RKO (cell line): Measurements from ENCODE around the gene SMG1.
"Not testable (repeated sequence)": the region's sequence is repeated elsewhere in the genome, so short reads cannot be mapped to it uniquely, and the experiment has no call there.

Source experiments
- DNase-seq: peaks from one replicate; pipeline ENCODE4 v3.0.0-alpha.2; 2016; ENCODE audit warnings: low spot score

The SMG1 gene

GRCh38 chr16:18797746-18798145 is 128.5 kb downstream of the SMG1 start:
- no peak for DNase-seq

DNA sequence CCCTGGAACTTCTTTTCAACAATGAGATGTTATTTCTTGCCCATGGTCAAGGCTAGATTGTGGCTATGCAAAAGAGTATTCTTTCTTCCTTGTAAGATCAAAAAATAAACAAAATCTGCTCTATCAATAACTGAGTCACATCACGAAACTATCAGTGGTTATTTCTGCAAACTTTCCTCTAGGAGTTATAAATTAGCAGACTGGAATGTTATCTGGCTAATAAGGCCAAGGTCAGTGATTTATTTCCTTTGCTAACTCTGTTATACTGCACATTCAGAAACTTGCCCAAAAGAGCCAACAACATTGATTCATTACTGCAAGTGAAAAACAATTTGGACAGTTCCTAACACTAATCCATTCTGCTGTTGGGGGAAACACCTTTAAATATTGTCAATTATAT is 129.8 kb downstream of the SMG1 start:
- DNase-seq, result no peak

DNA sequence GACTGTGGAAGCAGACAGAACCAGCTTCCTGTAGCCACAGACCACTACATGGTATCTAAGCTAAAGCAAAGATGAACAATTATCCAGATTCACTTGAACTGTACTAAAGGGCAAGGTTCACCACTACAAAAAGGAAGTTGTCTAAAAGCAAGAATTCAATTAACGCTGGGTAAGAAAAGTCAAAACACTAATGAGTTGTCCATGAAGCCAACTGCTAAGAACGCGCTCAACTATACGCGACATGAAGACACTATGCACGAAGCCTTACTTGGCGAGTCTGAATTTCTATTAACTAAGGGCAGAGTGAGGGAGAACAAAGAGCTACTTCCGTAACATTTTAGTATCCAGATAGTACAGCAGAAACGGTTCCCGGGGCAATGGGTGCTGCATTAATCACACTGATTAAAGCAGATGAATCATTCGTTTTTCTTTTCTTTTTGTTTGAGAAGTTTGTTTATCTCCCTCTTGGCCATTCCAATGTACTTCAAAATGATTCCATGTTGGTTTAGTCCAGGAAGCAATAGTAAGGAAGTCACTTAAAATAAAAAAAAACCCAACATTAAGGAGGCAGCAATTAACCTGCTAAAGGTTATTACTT is 133.3 kb downstream of the SMG1 start:
- peak; percentile 33 for DNase-seq

DNA sequence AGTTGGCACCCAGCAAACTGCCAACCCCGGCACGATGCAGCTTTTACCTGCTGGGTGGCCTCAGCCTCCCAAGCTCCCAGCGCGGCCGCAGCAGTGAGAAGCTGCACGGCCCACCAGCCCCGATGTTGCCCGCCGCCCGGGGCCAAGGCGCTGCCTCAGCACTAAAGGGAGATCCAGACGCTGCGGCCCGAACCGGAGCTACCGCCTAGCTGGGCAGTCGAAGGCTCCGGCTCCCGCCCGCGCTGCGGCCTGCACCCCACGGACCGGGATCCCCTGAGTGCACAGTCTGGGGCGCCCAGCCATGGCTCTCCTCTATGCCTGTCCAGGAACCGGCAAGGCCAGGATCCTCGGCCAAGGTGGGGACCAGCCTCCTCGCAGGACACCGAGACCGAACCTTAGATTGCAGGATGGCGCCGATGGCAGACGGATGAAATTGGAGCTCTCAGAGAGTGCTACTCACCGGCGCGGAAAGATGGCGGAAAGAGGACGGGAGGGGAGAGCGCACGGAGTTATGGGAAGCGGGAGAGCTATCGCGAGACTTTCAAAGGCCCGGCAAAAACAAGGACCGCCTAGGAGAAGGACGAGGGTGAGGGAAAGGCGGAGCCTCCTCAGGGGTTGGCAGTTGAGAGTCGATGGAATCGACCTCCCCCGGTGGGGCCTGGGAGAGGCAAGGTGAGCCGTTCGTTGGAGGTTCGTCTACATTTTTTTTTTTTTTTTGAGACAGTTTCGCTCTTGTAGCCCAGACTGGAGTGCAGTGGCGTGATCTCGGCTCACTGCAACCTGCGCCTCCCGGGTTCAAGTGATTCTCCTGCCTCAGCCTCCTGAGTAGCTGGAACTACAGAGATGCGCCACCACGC is 136.1 kb downstream of the SMG1 start, which contains the start of gene RPS15A:
RPS15A (minus strand) TSS at position 485 of the 857 bp plus-strand sequence. CDS start 1,221 bp downstream, outside the sequence.
- peak; percentile 96 for DNase-seq

DNA sequence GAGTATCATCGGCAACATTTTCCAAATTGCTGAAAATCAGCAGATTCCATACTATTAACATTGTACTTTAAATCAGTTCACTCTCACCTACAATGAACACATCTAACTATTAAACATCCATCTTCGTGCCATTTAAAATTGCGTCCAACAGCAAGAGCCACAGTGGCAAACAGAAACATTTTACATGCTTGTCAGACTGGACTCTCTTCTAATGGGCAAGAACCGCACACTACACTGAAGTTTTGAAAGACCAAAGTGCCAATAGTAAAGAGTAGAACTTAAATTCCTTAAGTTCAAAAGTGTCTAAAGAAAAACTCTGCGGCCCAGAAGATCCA is 136.7 kb downstream of the SMG1 start:
- DNase-seq, result no peak

DNA sequence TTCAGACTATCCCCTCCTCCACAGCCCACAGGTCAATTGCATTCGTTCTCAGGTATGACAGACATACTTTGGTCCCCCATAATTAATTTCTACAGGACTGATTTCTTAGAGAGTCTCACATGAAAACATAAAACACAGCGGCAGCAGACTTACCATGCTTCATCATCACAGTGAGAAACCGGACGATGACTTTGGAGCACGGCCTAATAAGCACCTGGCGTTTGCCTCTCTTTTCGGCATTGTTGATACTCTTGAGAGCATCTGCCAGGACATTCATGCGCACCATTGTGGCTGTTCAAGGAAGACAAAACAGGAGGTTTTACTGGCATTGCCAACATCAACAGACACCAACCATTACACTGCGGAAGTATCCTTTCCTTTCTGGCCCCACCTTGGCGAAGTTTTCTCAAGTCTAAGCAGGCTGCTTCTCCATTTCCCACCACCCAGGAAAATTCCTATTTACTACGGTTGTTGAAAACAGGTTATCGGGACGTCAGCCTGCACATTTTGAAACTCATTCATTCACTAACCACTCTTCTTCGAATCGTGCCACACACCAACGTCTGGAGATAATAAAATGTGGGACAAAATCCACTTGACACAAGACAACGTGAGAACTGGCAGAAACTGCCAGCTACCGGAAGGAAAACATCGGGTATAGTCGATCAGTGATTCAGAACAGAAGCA is 137.2 kb downstream of the SMG1 start:
- DNase-seq, result peak; percentile 23

DNA sequence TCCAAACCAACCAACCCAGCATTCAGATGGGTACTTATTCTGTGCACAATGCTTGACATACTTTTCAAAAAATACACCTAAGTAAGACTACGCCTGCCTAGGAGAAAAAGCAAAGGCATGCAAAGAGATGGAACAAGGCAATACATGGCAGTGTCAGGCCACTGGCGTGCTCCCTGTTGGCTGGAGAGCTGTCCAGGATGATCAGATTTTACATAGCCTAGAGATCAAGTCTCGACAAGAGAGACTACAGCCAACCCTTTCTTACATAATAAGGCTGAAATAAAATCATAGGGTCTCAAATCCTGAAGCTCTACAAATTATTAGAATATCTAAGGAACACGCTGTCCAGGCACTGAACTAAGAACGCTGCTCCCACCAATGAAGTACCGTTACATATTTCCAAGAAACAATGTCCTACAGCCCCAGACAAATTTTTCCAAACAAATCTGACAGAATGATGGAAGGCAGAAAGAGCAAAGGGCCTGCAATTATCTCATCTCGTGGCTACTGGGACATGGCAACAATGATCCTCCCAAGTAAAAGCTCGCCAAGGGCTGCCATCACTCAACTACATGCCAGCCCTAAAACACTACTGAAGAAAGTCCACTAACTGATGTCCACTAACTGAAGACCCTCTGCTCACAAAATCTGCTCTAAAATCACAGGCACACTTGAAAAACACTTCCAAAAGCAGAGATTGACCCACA is 141.1 kb downstream of the SMG1 start:
- DNase-seq, result no peak

DNA sequence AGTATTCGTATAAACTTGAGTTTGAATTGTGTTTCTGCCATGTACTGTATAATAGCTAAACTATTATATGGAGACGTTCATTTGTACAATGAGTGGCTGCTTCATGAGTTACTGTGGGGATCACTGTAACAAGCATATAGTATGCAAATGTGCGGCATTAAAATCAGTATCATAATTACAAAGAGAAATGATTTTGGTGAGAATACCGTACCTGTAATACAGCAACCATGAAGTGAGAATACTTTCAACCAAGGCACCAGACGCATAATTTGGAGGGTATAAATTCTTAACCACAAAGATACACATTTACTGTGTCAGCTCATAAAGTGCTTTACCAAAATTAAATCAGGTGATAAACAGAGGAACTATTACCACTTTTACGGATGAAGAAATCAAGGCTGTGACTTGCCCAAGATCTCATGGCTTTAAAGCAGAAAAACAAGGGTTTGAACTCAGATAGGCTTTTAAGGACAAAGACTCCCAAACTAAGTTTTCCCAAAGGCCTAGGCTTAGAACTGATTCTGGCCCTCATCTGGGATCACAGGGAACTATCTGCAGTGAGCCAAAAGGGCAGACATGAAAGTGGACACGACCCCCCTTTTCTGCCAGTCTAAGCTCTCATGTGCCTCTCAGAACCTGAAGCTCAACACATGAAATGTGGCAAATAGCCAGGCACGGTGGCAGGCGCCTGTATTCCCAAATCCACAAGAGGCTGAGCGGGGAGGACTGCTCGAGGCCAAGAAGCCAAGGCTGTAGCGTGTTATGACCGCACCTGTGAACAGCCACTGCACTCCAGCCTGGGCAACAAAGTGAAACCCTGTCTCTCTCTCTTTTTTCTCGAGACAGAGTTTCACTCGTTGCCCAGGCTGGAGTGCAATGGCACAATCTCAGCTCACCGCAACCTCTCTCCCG is 142.5 kb downstream of the SMG1 start:
- no peak for DNase-seq

DNA sequence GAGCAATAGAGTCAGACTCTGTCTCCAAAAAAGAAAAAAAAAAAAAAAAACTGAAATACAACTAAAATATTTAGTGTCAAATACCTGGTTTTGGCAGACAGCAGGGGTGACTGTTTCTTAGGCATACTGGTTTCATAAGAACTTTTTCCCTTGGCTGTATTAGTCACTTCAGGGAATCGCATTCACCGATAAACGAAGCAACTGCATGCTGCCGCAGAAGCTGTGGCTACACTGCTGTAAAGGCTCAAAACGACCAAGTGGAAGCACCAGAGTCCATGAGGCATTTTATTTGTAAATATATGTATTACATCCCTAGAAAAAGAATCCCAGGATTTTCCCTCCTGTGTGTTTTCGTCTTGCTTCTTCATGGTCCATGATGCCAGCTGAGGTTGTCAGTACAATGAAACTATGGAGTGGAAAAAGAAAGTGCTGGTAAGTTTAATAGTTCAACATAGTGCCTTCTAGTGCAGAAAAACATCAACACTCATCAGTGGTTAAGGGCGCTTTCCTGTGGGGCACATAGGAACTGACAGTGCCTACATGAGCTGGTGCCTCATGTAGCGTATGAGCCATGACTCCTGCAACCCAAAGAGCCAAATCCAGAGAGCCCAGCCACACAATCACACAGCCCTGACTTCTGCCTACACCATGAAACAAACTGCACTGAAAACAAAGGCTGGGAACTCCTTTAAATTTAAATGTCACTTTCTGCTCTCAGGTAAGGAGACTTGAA is 143.3 kb downstream of the SMG1 start:
- DNase-seq, result no peak

GRCh38 chr16:18781232-18781631 is 145.0 kb downstream of the SMG1 start:
- DNase-seq, result not testable (repeated sequence)

GRCh38 chr16:18780460-18781026 is 145.7 kb downstream of the SMG1 start:
- DNase-seq, result not testable (repeated sequence)

DNA sequence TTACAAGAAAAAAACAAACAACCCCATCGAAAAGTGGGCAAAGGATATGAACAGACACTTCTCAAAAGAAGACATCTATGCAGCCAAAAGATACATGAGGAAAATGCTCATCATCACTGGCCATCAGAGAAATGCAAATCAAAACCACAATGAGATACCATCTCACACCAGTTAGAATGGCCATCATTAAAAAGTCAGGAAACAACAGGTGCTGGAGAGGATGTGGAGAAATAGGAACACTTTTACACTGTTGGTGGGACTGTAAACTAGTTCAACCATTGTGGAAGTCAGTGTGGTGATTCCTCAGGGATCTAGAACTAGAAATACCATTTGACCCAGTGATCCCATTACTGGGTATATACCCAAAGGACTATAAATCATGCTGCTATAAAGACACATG is 148.5 kb downstream of the SMG1 start:
- DNase-seq, result not testable (repeated sequence)

DNA sequence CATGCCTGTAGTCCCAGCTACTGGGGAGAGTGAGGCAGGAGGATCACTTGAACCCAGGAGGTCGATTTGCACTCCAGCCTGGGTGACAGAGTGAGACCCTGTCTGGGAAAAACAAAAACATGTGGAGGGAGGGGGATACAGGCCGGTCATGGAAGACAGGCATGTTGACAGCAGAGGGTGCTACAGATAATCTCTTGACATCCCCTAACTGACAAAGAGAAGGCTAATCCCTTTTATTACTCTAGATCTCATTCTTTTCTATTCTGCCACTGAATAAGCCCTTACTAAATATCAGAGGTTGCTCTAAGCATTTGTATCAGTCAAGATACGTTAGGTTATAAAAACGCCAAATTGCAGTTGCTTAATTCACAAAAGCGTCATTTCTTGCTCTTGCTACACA is 149.9 kb downstream of the SMG1 start:
- not testable (repeated sequence) for DNase-seq

- DNase-seq, result not testable (repeated sequence)
These were observed 151.6 kb downstream of the SMG1 start for GRCh38 chr16:18774651-18775050.

DNA sequence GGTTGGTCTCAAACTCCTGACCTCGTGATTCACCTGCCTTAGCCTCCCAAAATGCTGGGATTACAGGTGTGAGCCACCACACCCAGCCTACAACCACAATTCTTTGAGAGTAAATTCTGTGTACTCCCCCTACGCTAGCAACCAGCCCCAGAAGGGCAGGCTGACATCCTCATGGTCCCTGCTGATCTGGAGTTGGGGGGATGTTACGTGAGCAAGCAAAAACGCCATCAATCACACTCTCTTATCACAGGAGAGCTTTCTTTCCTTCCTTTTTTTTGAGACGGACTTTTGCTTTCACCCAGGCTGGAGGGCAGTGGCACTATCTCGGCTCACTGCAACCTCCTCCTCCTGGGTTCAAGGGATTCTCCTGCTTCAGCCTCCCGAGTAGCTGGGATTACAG is 154.0 kb downstream of the SMG1 start:
- not testable (repeated sequence) for DNase-seq

DNA sequence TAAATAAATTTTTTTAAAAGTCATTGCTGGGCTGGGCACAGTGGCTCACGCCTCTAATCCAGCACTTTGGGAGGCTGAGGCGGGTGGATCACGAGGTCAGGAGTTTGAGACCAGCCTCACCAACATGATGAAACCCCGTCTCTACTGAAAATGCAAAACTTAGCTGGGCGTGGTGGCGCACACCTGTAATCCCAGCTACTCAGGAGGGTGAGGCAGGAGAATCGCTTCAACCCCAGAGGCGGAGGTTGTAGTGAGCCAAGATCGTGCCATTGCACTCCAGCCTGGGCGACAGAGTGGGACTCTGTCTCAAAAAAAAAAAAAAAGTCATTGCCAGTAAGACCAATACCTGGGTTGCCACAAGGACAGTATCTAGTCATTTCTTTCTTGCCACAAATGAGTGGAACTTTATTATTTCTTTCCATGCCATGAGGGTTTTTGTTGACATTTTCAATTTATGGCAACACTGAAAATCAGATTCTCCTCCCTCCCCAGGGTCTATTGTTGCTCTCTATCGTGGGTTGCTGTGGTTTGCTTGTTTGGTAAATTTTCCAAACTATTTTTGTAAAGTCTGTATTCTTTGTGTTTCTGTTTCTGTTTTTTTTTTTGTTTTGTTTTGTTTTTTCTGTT is 155.8 kb downstream of the SMG1 start:
- not testable (repeated sequence) for DNase-seq

DNA sequence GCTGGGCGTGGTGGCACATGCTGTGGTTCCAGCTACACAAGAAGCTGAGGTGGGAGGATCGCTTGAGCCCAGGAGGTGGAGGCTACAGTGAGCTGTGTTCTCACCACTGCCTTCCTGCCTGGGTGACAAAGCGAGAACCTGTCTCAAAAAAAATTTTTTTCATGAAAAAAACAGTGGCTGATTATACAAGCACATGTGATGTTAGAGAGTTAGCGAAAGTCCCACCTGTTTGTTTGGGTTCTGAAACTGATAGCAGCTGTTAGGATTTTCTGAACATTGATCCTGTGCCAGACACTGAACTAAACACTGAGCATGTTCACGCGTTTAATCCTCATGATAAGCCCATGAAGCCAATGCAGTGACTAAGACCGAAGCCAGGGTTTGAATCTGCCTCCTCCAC is 159.0 kb downstream of the SMG1 start:
- not testable (repeated sequence) for DNase-seq

DNA sequence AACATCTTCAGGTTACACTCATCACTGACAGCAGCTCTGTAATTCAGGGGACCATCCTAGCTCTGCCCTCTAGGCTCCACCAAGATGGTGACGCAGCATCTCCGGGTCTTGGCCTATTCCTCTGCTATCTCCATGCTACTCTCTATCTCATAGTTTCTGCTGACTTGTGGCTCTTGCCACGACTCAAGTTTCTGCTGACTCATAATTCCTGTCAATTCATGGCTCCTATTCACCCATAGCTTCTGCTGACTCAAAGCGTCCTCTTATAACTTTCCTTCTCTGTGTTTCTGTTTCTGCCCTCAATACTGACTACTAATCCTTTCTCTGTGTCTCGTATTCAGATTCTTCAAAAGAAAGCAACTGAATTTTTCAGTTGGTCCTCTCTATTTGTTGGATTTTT is 163.5 kb downstream of the SMG1 start:
- not testable (repeated sequence) for DNase-seq
